Mesothelial cell of epicardium (in vitro differentiated cells): ENCODE data around the gene RBMS1. TPM values are rescaled to one million over a fixed set of nuclear protein-coding genes. Genes with fewer than 3 reads are reported as not detected.

Experiments
- DNase-seq, 2 experiments: peaks; one replicate each; pipeline ENCODE4 v3.0.0; 2021; ENCODE audit warnings: low spot score in 2 of 2; ENCODE audit not compliant: unreplicated experiment in 2 of 2
- H3K27ac Mint-ChIP-seq: 2 replicates; pipeline ENCODE4 v1.8.0; 2021; ENCODE audit warnings: mixed read lengths
- H3K27me3 Mint-ChIP-seq: 2 replicates; pipeline ENCODE4 v1.8.0; 2021; ENCODE audit warnings: low read depth, mixed read lengths
- H3K36me3 Mint-ChIP-seq: 2 replicates; pipeline ENCODE4 v1.8.0; 2021; ENCODE audit warnings: mixed read lengths
- H3K4me1 Mint-ChIP-seq: 2 replicates; pipeline ENCODE4 v1.8.0; 2021; ENCODE audit warnings: mixed read lengths
- H3K4me3 Mint-ChIP-seq: 2 replicates; pipeline ENCODE4 v1.8.0; 2021; ENCODE audit warnings: mild to moderate bottlenecking, moderate library complexity, mixed read lengths
- H3K9me3 Mint-ChIP-seq: 2 replicates; pipeline ENCODE4 v1.8.0; 2021; ENCODE audit warnings: mixed read lengths
- CTCF ChIP-seq: fragments of 200-600 bp; sonication (generic); IDR thresholded peaks from one replicate; pipeline ENCODE4 v1.5.0; 2021; ENCODE audit warnings: antibody characterized with exemption; ENCODE audit not compliant: unreplicated experiment
- total RNA-seq: library from RNA; stranded (reverse); gene quantifications from 3 replicates; pipeline ENCODE4 v1.2.1, GENCODE V29; 2021

Gene RBMS1
- total RNA-seq, 1 donor from 2014 or later = 128 TPM

DNA sequence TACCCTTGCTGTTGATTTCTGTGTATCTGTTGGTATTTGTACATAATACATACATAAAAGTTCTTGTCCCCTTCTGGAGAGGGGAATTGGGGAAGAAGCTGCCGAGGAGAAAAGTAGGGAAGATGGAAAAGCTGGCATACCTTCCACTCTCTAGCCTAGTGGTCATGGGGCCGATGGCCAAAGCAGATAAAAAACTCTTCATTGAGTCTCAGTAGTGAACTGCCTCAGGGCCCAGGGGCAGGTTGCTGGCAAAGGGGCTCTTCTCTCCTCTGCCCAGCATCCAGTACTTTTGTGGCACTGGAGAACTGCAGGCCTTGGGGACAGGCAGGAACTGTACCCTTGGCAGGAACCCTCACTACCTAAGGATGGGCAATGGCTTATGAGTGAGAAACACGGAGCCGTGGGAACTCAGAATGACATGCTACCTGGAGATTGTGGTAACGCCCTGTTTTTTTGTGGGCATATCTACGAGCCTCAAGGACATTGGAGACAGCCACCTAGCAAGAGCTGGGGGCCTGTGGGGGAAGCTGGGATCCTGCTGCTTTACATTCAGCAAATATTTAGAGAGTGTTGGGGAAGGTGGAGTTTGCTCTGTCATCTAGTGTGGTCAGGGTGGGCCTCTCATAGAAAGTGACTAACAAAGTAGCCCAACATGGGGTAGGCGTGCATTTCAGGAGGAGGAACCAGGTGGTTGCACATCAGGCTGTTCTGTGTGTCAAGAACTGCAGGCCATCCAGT lies 270.9 kb downstream of the RBMS1 start:
- TF ChIP-seq CTCF = no peak
- DNase-seq = no peak
- peaks cover 53% of the 10 kb centered on the region for H3K4me1 Mint-ChIP-seq
- no peaks in the 10 kb centered on the region for H3K36me3 Mint-ChIP-seq
- no peaks in the 10 kb centered on the region for H3K27me3 Mint-ChIP-seq
- H3K4me3 Mint-ChIP-seq = no peak overlapping the region
- no peak overlapping the region for H3K27ac Mint-ChIP-seq
- H3K9me3 Mint-ChIP-seq = no peaks in the 10 kb centered on the region
